H1 (cell line): Measurements from ENCODE around the gene RAB44. TPM values are rescaled to one million over a fixed set of nuclear protein-coding genes. Genes with fewer than 3 reads are reported as not detected.

Source experiments
- CTCF ChIA-PET: fragments of 300-600 bp; sonication (Branson Sonifier 250); formaldehyde crosslinking; loops from one replicate; lab custom pipeline; 2021; ENCODE audit not compliant: partially characterized antibody; lab: Charles Lee
- POLR2A ChIA-PET: fragments of 300-600 bp; sonication (Branson Sonifier 250); formaldehyde crosslinking; loops from one replicate; lab custom pipeline; 2021; ENCODE audit warnings: inconsistent platforms; ENCODE audit not compliant: partially characterized antibody; lab: Charles Lee
- DNase-seq, 2 experiments: peaks; one replicate each; pipeline versions ENCODE4 v3.0.0 to v3.0.0-alpha.2; 2010 to 2022; ENCODE audit warnings: low spot score in 2 of 2, low read depth in 1 of 2, mixed read lengths in 1 of 2
- FAIRE-seq: peaks from 2 replicates; lab custom pipeline; 2011; peaks lifted over from hg19 to GRCh38; lab: Jason Lieb, UNC
- H2AFZ ChIP-seq: 2 replicates; pipeline ENCODE4 v1.8.1; 2012; ENCODE audit warnings: low read length, inconsistent platforms
- H2AK5ac ChIP-seq: 2 replicates; pipeline ENCODE4 v1.6.1; 2013; ENCODE audit warnings: low read depth, low read length
- H2BK120ac ChIP-seq: replicated peaks from 2 replicates; pipeline ENCODE3; 2013; ENCODE audit warnings: low read depth, low read length, inconsistent platforms
- H2BK12ac ChIP-seq: 2 replicates; pipeline ENCODE4 v1.6.1; 2013; ENCODE audit warnings: low read depth, low read length
- H2BK15ac ChIP-seq: 2 replicates; pipeline ENCODE4 v1.6.1; 2013; ENCODE audit warnings: low read length
- H2BK20ac ChIP-seq: 2 replicates; pipeline ENCODE4 v1.6.1; 2013; ENCODE audit warnings: low read length
- H2BK5ac ChIP-seq: 2 replicates; pipeline ENCODE4 v1.6.1; 2013; ENCODE audit warnings: low read depth, low read length
- H3K14ac ChIP-seq: 2 replicates; pipeline ENCODE4 v1.6.1; 2013; ENCODE audit warnings: inconsistent platforms; ENCODE audit not compliant: insufficient read length
- H3K18ac ChIP-seq: 2 replicates; pipeline ENCODE4 v1.6.1; 2013; ENCODE audit warnings: low read length; ENCODE audit errors: extremely low read depth
- H3K23ac ChIP-seq: 2 replicates; pipeline ENCODE4 v1.6.1; 2013; ENCODE audit warnings: inconsistent platforms; ENCODE audit not compliant: insufficient read length
- H3K23me2 ChIP-seq: 2 replicates; pipeline ENCODE4 v1.6.1; 2013; ENCODE audit warnings: low read depth, low read length
- H3K27ac ChIP-seq: 2 replicates; pipeline ENCODE4 v1.6.1; 2011; ENCODE audit warnings: low read depth, low read length, inconsistent platforms
- H3K27me3 ChIP-seq, 4 experiments: replicated peaks in 1 of 4; 1 replicate in 1 of 4; 2 replicates in 3 of 4; pipeline versions ENCODE4 v1.6.1 to v1.8.1; 2011 to 2013; ENCODE audit warnings: low read length in 3 of 4, mild to moderate bottlenecking in 3 of 4, inconsistent platforms in 2 of 4, mixed read lengths in 2 of 4, moderate library complexity in 1 of 4; ENCODE audit not compliant: control insufficient read depth in 3 of 4, insufficient read depth in 3 of 4; ENCODE audit errors: extremely low read depth in 1 of 4
- H3K36me3 ChIP-seq, 4 experiments: 2 replicates each; pipeline versions ENCODE4 v1.6.1 to v1.8.1; 2011 to 2013; ENCODE audit warnings: mild to moderate bottlenecking in 4 of 4, low read length in 3 of 4, moderate library complexity in 2 of 4, control low read depth in 1 of 4, inconsistent platforms in 1 of 4; ENCODE audit not compliant: insufficient read depth in 4 of 4, control insufficient read depth in 2 of 4
- H3K4ac ChIP-seq: replicated peaks from 2 replicates; pipeline ENCODE3; 2013; ENCODE audit warnings: low read length, low read depth, mixed read lengths, inconsistent platforms; ENCODE audit not compliant: insufficient read length
- H3K4me1 ChIP-seq, 4 experiments: replicated peaks in 1 of 4; 1 replicate in 1 of 4; 2 replicates in 3 of 4; pipeline versions ENCODE4 v1.6.1 to v1.8.1; 2011 to 2013; ENCODE audit warnings: low read length in 3 of 4, inconsistent platforms in 2 of 4, mixed read lengths in 1 of 4; ENCODE audit not compliant: insufficient read depth in 4 of 4, control insufficient read depth in 3 of 4
- H3K4me2 ChIP-seq, 2 experiments: 2 replicates each; pipeline versions ENCODE4 v1.6.1 to v1.8.1; 2011 to 2013; ENCODE audit warnings: low read depth in 2 of 2, low read length in 2 of 2, control low read depth in 1 of 2, inconsistent platforms in 1 of 2, mild to moderate bottlenecking in 1 of 2; ENCODE audit not compliant: insufficient read depth in 1 of 2
- H3K4me3 ChIP-seq, 4 experiments: fragments of 200-600, 300-600 bp in 1 of 4; sonication (generic), shearing (Covaris generic), sonication (Bioruptor Twin) in 1 of 4; 2 replicates each; pipeline versions ENCODE4 v1.5.1 to v1.8.1; 2011 to 2016; ENCODE audit warnings: low read length in 4 of 4, low read depth in 3 of 4, control low read depth in 2 of 4, inconsistent platforms in 2 of 4, mild to moderate bottlenecking in 2 of 4, mixed read lengths in 1 of 4, moderate library complexity in 1 of 4; ENCODE audit not compliant: insufficient read depth in 2 of 4; ENCODE audit errors: extremely low read depth in 1 of 4
- H3K56ac ChIP-seq: replicated peaks from 2 replicates; pipeline ENCODE3; 2013; ENCODE audit warnings: low read depth, mild to moderate bottlenecking, mixed read lengths, low read length, inconsistent platforms; ENCODE audit not compliant: insufficient read length
- H3K79me1 ChIP-seq: 2 replicates; pipeline ENCODE4 v1.6.1; 2013; ENCODE audit warnings: low read depth, low read length, control low read depth
- H3K79me2 ChIP-seq, 2 experiments: 2 replicates each; pipeline versions ENCODE4 v1.6.1 to v1.8.1; 2012 to 2013; ENCODE audit warnings: low read length in 2 of 2, mild to moderate bottlenecking in 2 of 2, inconsistent platforms in 1 of 2; ENCODE audit not compliant: insufficient read depth in 2 of 2, control insufficient read depth in 1 of 2
- H3K9ac ChIP-seq, 4 experiments: replicated peaks in 1 of 4; 1 replicate in 1 of 4; 2 replicates in 3 of 4; pipeline versions ENCODE4 v1.6.1 to v1.8.1; 2011 to 2013; ENCODE audit warnings: low read depth in 3 of 4, low read length in 3 of 4, control low read depth in 2 of 4, mild to moderate bottlenecking in 2 of 4, moderate library complexity in 2 of 4, inconsistent platforms in 1 of 4; ENCODE audit errors: extremely low read depth in 1 of 4
- H3K9me3 ChIP-seq, 2 experiments: 2 replicates each; pipeline versions ENCODE4 v1.6.1 to v1.8.1; 2012 to 2013; ENCODE audit warnings: mild to moderate bottlenecking in 2 of 2, moderate library complexity in 2 of 2, control low read depth in 1 of 2, inconsistent platforms in 1 of 2, low read depth in 1 of 2, low read length in 1 of 2, mixed read lengths in 1 of 2; ENCODE audit not compliant: insufficient read depth in 2 of 2
- H4K20me1 ChIP-seq, 2 experiments: replicated peaks in 1 of 2; 2 replicates each; pipeline versions ENCODE3 to v1.8.1; 2011 to 2013; ENCODE audit warnings: inconsistent platforms in 2 of 2, low read length in 2 of 2, mild to moderate bottlenecking in 1 of 2; ENCODE audit not compliant: insufficient read depth in 2 of 2, control insufficient read depth in 1 of 2
- H4K5ac ChIP-seq: 2 replicates; pipeline ENCODE4 v1.6.1; 2013; ENCODE audit warnings: low read length, low read depth, mixed read lengths, inconsistent platforms; ENCODE audit not compliant: insufficient read length
- H4K8ac ChIP-seq: 2 replicates; pipeline ENCODE4 v1.8.0; 2013; ENCODE audit warnings: mild to moderate bottlenecking, moderate library complexity, low read length, inconsistent platforms; ENCODE audit not compliant: insufficient read depth; ENCODE audit errors: extremely low read depth
- H4K91ac ChIP-seq: replicated peaks from 2 replicates; pipeline ENCODE3; 2013; ENCODE audit warnings: low read length, mixed read lengths, inconsistent platforms; ENCODE audit not compliant: insufficient read length
- POLR2A ChIP-seq, 2 experiments: IDR thresholded peaks; 1 replicate in 1 of 2; 2 replicates in 1 of 2; pipeline ENCODE4 v1.6.1; 2011; ENCODE audit warnings: low read depth in 2 of 2, low read length in 2 of 2, mild to moderate bottlenecking in 2 of 2; ENCODE audit errors: control extremely low read depth in 1 of 2
- RBBP5 ChIP-seq: IDR thresholded peaks from 2 replicates; pipeline ENCODE4 v1.7.1; 2012; ENCODE audit warnings: low read depth, mild to moderate bottlenecking, inconsistent platforms, low read length, moderate library complexity, borderline replicate concordance
- SIN3A ChIP-seq, 2 experiments: IDR thresholded peaks in 1 of 2; conservative IDR thresholded peaks in 1 of 2; 2 replicates each; pipeline ENCODE4 v1.6.1; 2011 to 2012; ENCODE audit warnings: low read length in 2 of 2, improper control_type of control experiment in 1 of 2, low read depth in 1 of 2, mild to moderate bottlenecking in 1 of 2
- SP4 ChIP-seq: IDR thresholded peaks from 2 replicates; pipeline ENCODE4 v1.6.1; 2012; ENCODE audit warnings: low read length, inconsistent platforms
- TAF1 ChIP-seq: IDR thresholded peaks from 2 replicates; pipeline ENCODE4 v1.6.1; 2011; ENCODE audit warnings: mild to moderate bottlenecking, low read depth, low read length
- WGBS, 2 experiments: shearing (Covaris generic) in 1 of 2; methylation state at CpG; one replicate each; pipeline versions ENCODE4 v1.1.6 to v1.1.7; 2013 to 2015; ENCODE audit warnings: low lambda C conversion rate in 2 of 2, mixed read lengths in 2 of 2, inconsistent platforms in 1 of 2, low coverage in 1 of 2, missing lambda C conversion rate in 1 of 2; ENCODE audit not compliant: insufficient replicate concordance in 2 of 2, insufficient coverage in 1 of 2, insufficient read length in 1 of 2; ENCODE audit errors: extremely low coverage in 1 of 2, missing lambda C conversion rate in 1 of 2; 5-methylcytosine and 5-hydroxymethylcytosine counted together
- polyA plus RNA-seq, 7 experiments: library from polyadenylated mRNA; depleted of rRNA in 3 of 7; stranded (reverse) in 5 of 7; unstranded in 2 of 7; fragments of >200 nt in 5 of 7; fragments of 200-250 nt in 2 of 7; gene quantifications; 1 replicate in 5 of 7; 2 replicates in 1 of 7; 4 replicates in 1 of 7; pipeline versions ENCODE4 v1.2.1 to v1.2.3, GENCODE V29; 2011 to 2013; ENCODE audit warnings: missing spikeins in 2 of 7, mixed read lengths in 2 of 7
- total RNA-seq: library from RNA; stranded (reverse); fragmentation: NEBNext Ultra II Directional; extraction: Animal tissue kit (Norgen Biotek cat#: 25700); gene quantifications from 2 replicates; pipeline ENCODE4 v1.2.1, GENCODE V29; 2021

Gene RAB44
- total and polyA plus RNA-seq, 2 of the 8 experiments (the other 6 are each of a cell fraction or from before 2014, with no cell fraction given): 0.02 TPM; not detected in 1

DNA sequence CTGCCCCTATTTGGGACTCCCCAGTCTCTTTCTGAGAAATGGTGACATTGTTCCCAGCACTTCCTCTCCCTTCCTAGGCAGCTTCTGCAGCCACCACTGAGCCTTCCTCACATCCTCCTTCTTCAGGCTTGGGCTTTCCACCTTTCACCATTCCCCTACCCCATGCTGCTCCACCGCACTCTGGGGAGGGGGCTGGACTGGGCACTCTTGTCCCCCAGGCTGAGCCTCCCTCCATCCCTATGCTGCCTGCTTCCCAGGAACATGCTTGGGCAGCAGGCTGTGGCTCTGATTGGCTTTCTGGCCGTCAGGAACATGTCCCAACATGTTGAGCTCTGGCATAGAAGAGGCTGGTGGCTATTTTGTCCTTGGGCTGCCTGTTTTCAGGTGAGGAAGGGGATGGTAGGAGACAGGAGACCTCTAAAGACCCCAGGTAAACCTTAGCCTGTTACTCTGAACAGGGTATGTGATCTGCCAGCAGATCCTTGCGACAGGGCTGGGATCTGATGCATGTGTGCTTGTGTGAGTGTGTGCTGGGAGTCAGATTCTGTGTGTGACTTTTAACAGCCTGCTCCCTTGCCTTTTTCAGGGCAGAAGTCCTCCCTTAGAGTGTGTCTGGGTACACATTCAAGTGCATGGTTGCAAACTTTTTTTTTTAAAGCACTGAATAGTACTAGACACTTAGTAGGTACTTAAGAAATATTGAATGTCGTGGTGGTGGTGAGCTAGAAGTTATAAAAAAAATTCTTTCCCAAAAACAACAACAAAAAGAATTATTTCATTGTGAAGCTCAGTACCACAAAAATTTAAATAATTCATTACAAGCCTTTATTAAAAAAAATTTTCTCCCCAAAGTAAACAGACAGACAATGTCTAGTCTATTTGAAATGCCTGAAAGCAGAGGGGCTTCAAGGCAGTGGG lies 21.2 kb upstream of the RAB44 start:
- H4K91ac ChIP-seq: peak overlapping the region; percentile 98
- DNase-seq (no peak), FAIRE-seq (no peak)
- H2BK20ac ChIP-seq: peak overlapping the region; percentile 97
- peak overlapping the region; percentile 48 to 85 for H3K4me2 ChIP-seq
- H3K4me1 ChIP-seq: peaks cover 5 to 30% (median 14%) of the 10 kb centered on the region in 4 experiments
- ChIA-PET POLR2A (interaction anchor here (0.6 to 10.6 kb wide), 6 partner anchors 11 to 221 kb away, joined by 3 to 109 read pairs (median 4); no protein-coding TSS in a partner anchor), CTCF (interaction anchor here (0.6 to 8.8 kb wide), 6 partner anchors 10 to 173 kb away, joined by 3 to 67 read pairs (median 3); no protein-coding TSS in a partner anchor)
- TF ChIP-seq RBBP5 (no peak), TAF1 (peak; percentile 61), SP4 (no peak), SIN3A (conservative IDR thresholded peaks at IDR 0.05 in 1 of 2, IDR thresholded peaks at IDR 0.05 in 1 of 2; ENCODE audit: low read depth in 1 of 2, low read length in 2 of 2) (no peak), POLR2A (IDR thresholded peaks at IDR 0.05; ENCODE audit: control extremely low read depth in 1 of 2, low read depth in 2 of 2, low read length in 2 of 2) (peak in 1 of 2 experiments; percentile 49; a peak in 1 of 3 replicates)
- H3K23ac ChIP-seq: no peak overlapping the region
- peak overlapping the region; percentile 98 for H3K18ac ChIP-seq
- WGBS, 2 experiments: 71% methylated on average over 4 of the region's 4 CpGs; no CpG with 5 or more reads in 1 of the 2 experiments
- H4K20me1 ChIP-seq: peaks cover 4 to 14% of the 10 kb centered on the region in 2 experiments
- H2BK5ac ChIP-seq: peak overlapping the region; percentile 100
- peaks cover 6 to 28% (median 20%) of the 10 kb centered on the region in 4 experiments for H3K27me3 ChIP-seq
- peak overlapping the region in 3 of 4 experiments; percentile 29 to 68 (median 44); a peak in 6 of 7 replicates for H3K9ac ChIP-seq
- peak overlapping the region; percentile 63 for H4K5ac ChIP-seq
- no peak overlapping the region for H3K14ac ChIP-seq
- peaks cover 0 to 14% of the 10 kb centered on the region in 2 experiments; a peak in 1 of 4 replicates for H3K79me2 ChIP-seq
- H3K79me1 ChIP-seq: 0 out of 2 replicates have a peak, but pooled peaks cover 3% of the 10 kb centered on the region
- peaks cover 18% of the 10 kb centered on the region; the same call in 1 of the 2 replicates for H3K23me2 ChIP-seq
- H2BK12ac ChIP-seq: peak overlapping the region; percentile 100
- H4K8ac ChIP-seq: peak overlapping the region; percentile 60; the same call in 1 of the 2 replicates
- H3K4ac ChIP-seq: peak overlapping the region; percentile 10
- no peaks in the 10 kb centered on the region for H3K36me3 ChIP-seq
- H3K9me3 ChIP-seq: no peaks in the 10 kb centered on the region
- peak overlapping the region; percentile 97; the same call in 1 of the 2 replicates for H2BK15ac ChIP-seq
- peak overlapping the region; percentile 1 for H3K56ac ChIP-seq
- peak overlapping the region; percentile 4 to 15 (median 10); a peak in 4 of 8 replicates for H3K4me3 ChIP-seq
- H2BK120ac ChIP-seq: peak overlapping the region; percentile 93
- peak overlapping the region; percentile 89; the same call in 1 of the 2 replicates for H2AK5ac ChIP-seq
- H2AFZ ChIP-seq: peak overlapping the region; percentile 36
- peak overlapping the region; percentile 81 for H3K27ac ChIP-seq
